22Rv1 (cell line): ENCODE results near the gene P2RY10.

ENCODE experiments used
- ZFX ChIP-seq: fragments of 450-650 bp; IDR thresholded peaks from 2 replicates; pipeline ENCODE4 v1.6.1; 2017; ENCODE audit warnings: antibody characterized with exemption, borderline replicate concordance
- TF ChIP-seq, protein P1 (sequence below): fragments of 450-650 bp; IDR thresholded peaks from 2 replicates; pipeline ENCODE4 v1.5.1; 2017; ENCODE audit warnings: mild to moderate bottlenecking

DNA sequence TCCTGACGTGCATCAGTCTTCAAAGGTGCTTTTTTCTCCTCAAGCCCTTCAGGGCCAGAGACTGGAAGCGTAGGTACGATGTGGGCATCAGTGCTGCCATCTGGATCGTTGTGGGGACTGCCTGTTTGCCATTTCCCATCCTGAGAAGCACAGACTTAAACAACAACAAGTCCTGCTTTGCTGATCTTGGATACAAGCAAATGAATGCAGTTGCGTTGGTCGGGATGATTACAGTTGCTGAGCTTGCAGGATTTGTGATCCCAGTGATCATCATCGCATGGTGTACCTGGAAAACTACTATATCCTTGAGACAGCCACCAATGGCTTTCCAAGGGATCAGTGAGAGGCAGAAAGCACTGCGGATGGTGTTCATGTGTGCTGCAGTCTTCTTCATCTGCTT lies 15.7 kb downstream of the P2RY10 start:
- TF ChIP-seq, protein P1, sequence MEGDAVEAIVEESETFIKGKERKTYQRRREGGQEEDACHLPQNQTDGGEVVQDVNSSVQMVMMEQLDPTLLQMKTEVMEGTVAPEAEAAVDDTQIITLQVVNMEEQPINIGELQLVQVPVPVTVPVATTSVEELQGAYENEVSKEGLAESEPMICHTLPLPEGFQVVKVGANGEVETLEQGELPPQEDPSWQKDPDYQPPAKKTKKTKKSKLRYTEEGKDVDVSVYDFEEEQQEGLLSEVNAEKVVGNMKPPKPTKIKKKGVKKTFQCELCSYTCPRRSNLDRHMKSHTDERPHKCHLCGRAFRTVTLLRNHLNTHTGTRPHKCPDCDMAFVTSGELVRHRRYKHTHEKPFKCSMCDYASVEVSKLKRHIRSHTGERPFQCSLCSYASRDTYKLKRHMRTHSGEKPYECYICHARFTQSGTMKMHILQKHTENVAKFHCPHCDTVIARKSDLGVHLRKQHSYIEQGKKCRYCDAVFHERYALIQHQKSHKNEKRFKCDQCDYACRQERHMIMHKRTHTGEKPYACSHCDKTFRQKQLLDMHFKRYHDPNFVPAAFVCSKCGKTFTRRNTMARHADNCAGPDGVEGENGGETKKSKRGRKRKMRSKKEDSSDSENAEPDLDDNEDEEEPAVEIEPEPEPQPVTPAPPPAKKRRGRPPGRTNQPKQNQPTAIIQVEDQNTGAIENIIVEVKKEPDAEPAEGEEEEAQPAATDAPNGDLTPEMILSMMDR: no peak
- no peak for TF ChIP-seq ZFX
